HepG2 (cell line): ENCODE measurements around the gene FBLN5. TPM values are rescaled to one million over a fixed set of nuclear protein-coding genes. Genes with fewer than 3 reads are reported as not detected.

Experiments
- ATAC-seq: fragments of 200-7000 bp; cut with Tn5 transposase; 3 replicates; pipeline ENCODE4 v1.9.1; 2020; ENCODE audit warnings: mild to moderate bottlenecking, moderate library complexity
- BruUV-seq: library from RNA; stranded (reverse); fragments of 400-500 nt; replicated peaks from 2 replicates; lab custom pipeline; 2021; lab: Mats Ljungman, UMichigan
- CTCF ChIA-PET: fragments of 300-600 bp; formaldehyde crosslinking; extraction: SDS; loops from one replicate; lab custom pipeline; 2021; ENCODE audit warnings: low total read pairs, inconsistent platforms, low intra/inter-chr PET ratio; lab: Yijun Ruan, JAX
- POLR2A ChIA-PET: fragments of 350-600 bp; sonication (Branson Sonifier 250); formaldehyde crosslinking; loops from one replicate; lab custom pipeline; 2020; ENCODE audit warnings: antibody characterized with exemption, inconsistent platforms; lab: Yijun Ruan, JAX
- DNase-seq: peaks from one replicate; pipeline ENCODE4 v3.0.0-alpha.2; 2015; ENCODE audit warnings: low spot score
- FAIRE-seq: peaks from 3 replicates; lab custom pipeline; 2011; peaks lifted over from hg19 to GRCh38; lab: Jason Lieb, UNC
- H2AFZ ChIP-seq: one replicate; pipeline ENCODE4 v1.6.1; 2011; ENCODE audit warnings: low read length, inconsistent platforms
- H3K27ac ChIP-seq: fragments of 300-600 bp; 3 replicates; pipeline ENCODE4 v1.8.0; 2011; ENCODE audit warnings: mixed run types, mild to moderate bottlenecking, mixed read lengths, low read length, inconsistent platforms; ENCODE audit not compliant: insufficient read depth; ENCODE audit errors: extremely low read length
- H3K27me3 ChIP-seq, 2 experiments: fragments of 200-600 bp in 1 of 2; 2 replicates in 1 of 2; 3 replicates in 1 of 2; pipeline versions ENCODE4 v1.6.0 to v1.8.0; 2011; ENCODE audit warnings: low read length in 2 of 2, mild to moderate bottlenecking in 2 of 2, moderate library complexity in 2 of 2, inconsistent platforms in 1 of 2; ENCODE audit not compliant: insufficient read depth in 2 of 2, control insufficient read depth in 1 of 2
- H3K36me3 ChIP-seq, 2 experiments: fragments of 200-600 bp in 1 of 2; replicated peaks in 1 of 2; 2 replicates in 1 of 2; 3 replicates in 1 of 2; pipeline versions ENCODE4 v1.5.1 to v1.8.0; 2011; ENCODE audit warnings: low read length in 2 of 2, inconsistent platforms in 1 of 2; ENCODE audit not compliant: insufficient read depth in 2 of 2, control insufficient read depth in 1 of 2
- H3K4me1 ChIP-seq: 2 replicates; pipeline ENCODE4 v1.5.1; 2012; ENCODE audit warnings: low read length, inconsistent platforms; ENCODE audit not compliant: insufficient read depth
- H3K4me2 ChIP-seq: 2 replicates; pipeline ENCODE4 v1.6.0; 2011; ENCODE audit warnings: low read depth, low read length, inconsistent platforms
- H3K4me3 ChIP-seq, 3 experiments: fragments of 200-600 bp in 1 of 3; sonication (generic), shearing (Covaris generic) in 1 of 3; replicated peaks in 1 of 3; 2 replicates each; pipeline ENCODE4 v1.5.1; 2011 to 2016; ENCODE audit warnings: low read length in 3 of 3, inconsistent platforms in 2 of 3, low read depth in 2 of 3, mild to moderate bottlenecking in 2 of 3, control low read depth in 1 of 3, mixed read lengths in 1 of 3; ENCODE audit not compliant: insufficient read depth in 1 of 3
- H3K79me2 ChIP-seq: one replicate; pipeline ENCODE4 v1.6.1; 2011; ENCODE audit warnings: low read length, inconsistent platforms; ENCODE audit not compliant: insufficient read depth
- H3K9ac ChIP-seq: 2 replicates; pipeline ENCODE4 v1.6.0; 2011; ENCODE audit warnings: mild to moderate bottlenecking, low read depth, low read length, inconsistent platforms; ENCODE audit not compliant: insufficient read depth
- H3K9me3 ChIP-seq: 2 replicates; pipeline ENCODE4 v1.5.1; 2012; ENCODE audit warnings: mild to moderate bottlenecking, low read length
- H4K20me1 ChIP-seq: 2 replicates; pipeline ENCODE4 v1.6.0; 2011; ENCODE audit warnings: inconsistent platforms, mild to moderate bottlenecking, low read length, moderate library complexity; ENCODE audit not compliant: insufficient read depth
- AGO2 ChIP-seq: fragments of 200-400 bp; formaldehyde crosslinking; optimal IDR thresholded peaks from 2 replicates; pipeline ENCODE3; 2017; ENCODE audit warnings: mild to moderate bottlenecking, low read depth, low read length, moderate library complexity
- DR1 ChIP-seq: sonication (generic); formaldehyde crosslinking; IDR thresholded peaks from 2 replicates; pipeline ENCODE4 v1.8.0; 2021; ENCODE audit warnings: mild to moderate bottlenecking, missing genetic modification reagents, inconsistent platforms
- KDM1A ChIP-seq: IDR thresholded peaks from 2 replicates; pipeline ENCODE4 v1.6.1; 2016; ENCODE audit warnings: missing compliant biosample characterization
- NCOA5 ChIP-seq: sonication (generic); formaldehyde crosslinking; IDR thresholded peaks from 2 replicates; pipeline ENCODE4 v1.4.0; 2020; ENCODE audit warnings: missing genetic modification reagents
- PCBP2 ChIP-seq: fragments of 200-400 bp; formaldehyde crosslinking; optimal IDR thresholded peaks from 2 replicates; pipeline ENCODE3; 2018; ENCODE audit warnings: low read length, low read depth; ENCODE audit not compliant: poor library complexity, severe bottlenecking
- RARG ChIP-seq: sonication (generic); formaldehyde crosslinking; IDR thresholded peaks from 2 replicates; pipeline ENCODE4 v1.4.0; 2020; ENCODE audit warnings: low read depth, mild to moderate bottlenecking, missing genetic modification reagents
- SP2 ChIP-seq: sonication (generic); formaldehyde crosslinking; IDR thresholded peaks from 2 replicates; pipeline ENCODE4 v1.5.1; 2020; ENCODE audit warnings: mild to moderate bottlenecking, missing genetic modification reagents
- WGBS: methylation state at CpG from one replicate; pipeline ENCODE4 v1.1.6; 2017; ENCODE audit warnings: low lambda C conversion rate; 5-methylcytosine and 5-hydroxymethylcytosine counted together
- in situ Hi-C: cut with HindIII; loops from 2 replicates; pipeline ENCODE4 v1.10.0; 2017; ENCODE audit warnings: low pct_unique_long_range_greater_than_20kb; ENCODE audit not compliant: extremely low pct_ligation_motif_present
- intact Hi-C: fragments of 100-400 bp; cut with micrococcal nuclease; formaldehyde crosslinking; loops from one replicate; pipeline ENCODE4 v1.10.0; 2022; ENCODE audit not compliant: unreplicated experiment
- polyA plus RNA-seq, 8 experiments: library from polyadenylated mRNA; depleted of rRNA in 3 of 8; stranded (reverse) in 7 of 8; unstranded in 1 of 8; fragments of >200 nt; fragmentation: Illumina TruSeq in 4 of 8; extraction: Trizol in 4 of 8; gene quantifications; 2 replicates each; pipeline versions ENCODE4 v1.2.1 to v1.2.3, GENCODE V29; 2011 to 2016; ENCODE audit warnings: low read depth in 4 of 8, missing spikeins in 1 of 8, mixed read lengths in 1 of 8; ENCODE audit not compliant: insufficient read depth in 1 of 8
- total RNA-seq, 5 experiments: library from RNA; depleted of rRNA; stranded (reverse); fragments of >200 nt; fragmentation: Illumina TruSeq; extraction: Trizol; gene quantifications; 2 replicates each; pipeline ENCODE4 v1.2.3, GENCODE V29; 2016; ENCODE audit warnings: low read depth in 1 of 5
- TF ChIP-seq, protein P1 (sequence below): sonication (generic); formaldehyde crosslinking; IDR thresholded peaks from 2 replicates; pipeline ENCODE4 v1.9.0; 2022; ENCODE audit warnings: missing genetic modification reagents, mild to moderate bottlenecking, borderline replicate concordance
- TF ChIP-seq, protein P2 (sequence below): sonication (generic); formaldehyde crosslinking; IDR thresholded peaks from 2 replicates; pipeline ENCODE4 v1.5.0; 2020; ENCODE audit warnings: missing genetic modification reagents
- TF ChIP-seq, protein P3 (sequence below): sonication (generic); formaldehyde crosslinking; IDR thresholded peaks from 2 replicates; pipeline ENCODE4 v1.4.0; 2020; ENCODE audit warnings: missing genetic modification reagents; ENCODE audit errors: not compliant biosample characterization
- TF ChIP-seq, protein P4 (sequence below): sonication (generic); formaldehyde crosslinking; IDR thresholded peaks from 2 replicates; pipeline ENCODE4 v1.5.0; 2020; ENCODE audit warnings: missing genetic modification reagents, mild to moderate bottlenecking, borderline replicate concordance

The FBLN5 gene
- total and polyA plus RNA-seq, 2 of the 13 experiments (the other 11 are each of a cell fraction or from before 2014, with no cell fraction given) = 0.38 to 0.77 TPM

DNA sequence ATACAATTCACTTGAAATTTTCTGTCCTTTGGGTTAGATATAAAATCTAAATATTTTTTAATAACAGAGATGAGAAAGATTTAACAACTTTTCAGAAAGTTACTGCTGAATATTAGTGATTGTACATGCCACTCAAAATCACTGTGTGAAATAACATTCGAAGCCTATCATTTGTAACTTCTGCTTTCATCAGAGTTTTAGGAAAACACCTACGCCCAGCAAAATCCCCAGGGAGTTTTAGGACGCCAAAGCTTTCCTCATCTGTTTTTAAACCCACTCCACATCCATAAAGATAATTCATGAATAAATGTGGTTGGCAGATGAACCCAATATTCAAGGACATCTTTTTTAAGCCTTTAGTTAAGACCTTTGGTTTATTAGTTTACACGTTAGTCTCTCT, 104.1 kb downstream of the FBLN5 start:
- FAIRE-seq (no peak), DNase-seq (no peak), ATAC-seq (no peak)
- no peak overlapping the region for H3K9ac ChIP-seq
- no peaks in the 10 kb centered on the region for H3K79me2 ChIP-seq
- no peak overlapping the region for H2AFZ ChIP-seq
- 3% methylated on average over 4 of the region's 4 CpGs for WGBS
- intact Hi-C loops = no loop called here
- in situ Hi-C loops = no loop called here
- no peaks in the 10 kb centered on the region for H3K4me1 ChIP-seq
- POLR2A ChIA-PET = no interaction called here
- no peak overlapping the region for H3K27ac ChIP-seq
- CTCF ChIA-PET = no interaction called here
- no peaks in the 10 kb centered on the region for H3K9me3 ChIP-seq
- H3K36me3 ChIP-seq = no peaks in the 10 kb centered on the region
- no peak overlapping the region for H3K4me3 ChIP-seq
- no peaks in the 10 kb centered on the region; a peak in 1 of 5 replicates for H3K27me3 ChIP-seq
- no peaks in the 10 kb centered on the region for H4K20me1 ChIP-seq
- no peak overlapping the region for H3K4me2 ChIP-seq
- TF ChIP-seq, protein P1, sequence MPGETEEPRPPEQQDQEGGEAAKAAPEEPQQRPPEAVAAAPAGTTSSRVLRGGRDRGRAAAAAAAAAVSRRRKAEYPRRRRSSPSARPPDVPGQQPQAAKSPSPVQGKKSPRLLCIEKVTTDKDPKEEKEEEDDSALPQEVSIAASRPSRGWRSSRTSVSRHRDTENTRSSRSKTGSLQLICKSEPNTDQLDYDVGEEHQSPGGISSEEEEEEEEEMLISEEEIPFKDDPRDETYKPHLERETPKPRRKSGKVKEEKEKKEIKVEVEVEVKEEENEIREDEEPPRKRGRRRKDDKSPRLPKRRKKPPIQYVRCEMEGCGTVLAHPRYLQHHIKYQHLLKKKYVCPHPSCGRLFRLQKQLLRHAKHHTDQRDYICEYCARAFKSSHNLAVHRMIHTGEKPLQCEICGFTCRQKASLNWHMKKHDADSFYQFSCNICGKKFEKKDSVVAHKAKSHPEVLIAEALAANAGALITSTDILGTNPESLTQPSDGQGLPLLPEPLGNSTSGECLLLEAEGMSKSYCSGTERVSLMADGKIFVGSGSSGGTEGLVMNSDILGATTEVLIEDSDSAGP = no peak
- TF ChIP-seq RARG (CRISPR knock-in tag) (no peak), DR1 (no peak), SP2 (CRISPR knock-in tag) (no peak), KDM1A (CRISPR knock-in tag) (no peak), PCBP2 (no peak), AGO2 (no peak), NCOA5 (CRISPR knock-in tag) (no peak)
- TF ChIP-seq, protein P2, sequence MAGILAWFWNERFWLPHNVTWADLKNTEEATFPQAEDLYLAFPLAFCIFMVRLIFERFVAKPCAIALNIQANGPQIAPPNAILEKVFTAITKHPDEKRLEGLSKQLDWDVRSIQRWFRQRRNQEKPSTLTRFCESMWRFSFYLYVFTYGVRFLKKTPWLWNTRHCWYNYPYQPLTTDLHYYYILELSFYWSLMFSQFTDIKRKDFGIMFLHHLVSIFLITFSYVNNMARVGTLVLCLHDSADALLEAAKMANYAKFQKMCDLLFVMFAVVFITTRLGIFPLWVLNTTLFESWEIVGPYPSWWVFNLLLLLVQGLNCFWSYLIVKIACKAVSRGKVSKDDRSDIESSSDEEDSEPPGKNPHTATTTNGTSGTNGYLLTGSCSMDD (CRISPR knock-in tag) = no peak
- TF ChIP-seq, protein P3, sequence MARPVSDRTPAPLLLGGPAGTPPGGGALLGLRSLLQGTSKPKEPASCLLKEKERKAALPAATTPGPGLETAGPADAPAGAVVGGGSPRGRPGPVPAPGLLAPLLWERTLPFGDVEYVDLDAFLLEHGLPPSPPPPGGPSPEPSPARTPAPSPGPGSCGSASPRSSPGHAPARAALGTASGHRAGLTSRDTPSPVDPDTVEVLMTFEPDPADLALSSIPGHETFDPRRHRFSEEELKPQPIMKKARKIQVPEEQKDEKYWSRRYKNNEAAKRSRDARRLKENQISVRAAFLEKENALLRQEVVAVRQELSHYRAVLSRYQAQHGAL (CRISPR knock-in tag) = no peak
- TF ChIP-seq, protein P4, sequence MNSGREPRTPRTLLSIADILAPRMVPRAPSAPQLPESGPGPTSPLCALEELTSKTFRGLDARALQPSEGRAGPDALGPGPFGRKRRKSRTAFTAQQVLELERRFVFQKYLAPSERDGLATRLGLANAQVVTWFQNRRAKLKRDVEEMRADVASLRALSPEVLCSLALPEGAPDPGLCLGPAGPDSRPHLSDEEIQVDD = no peak
- no TSS peak for BruUV-seq
